Thyroid gland (tissue), 4 donors: ENCODE data around the gene LRRC7. TPM values are rescaled to one million over a fixed set of nuclear protein-coding genes. Genes with fewer than 3 reads are reported as not detected.
"Not testable (repeated sequence)": the region's sequence is repeated elsewhere in the genome, so short reads cannot be mapped to it uniquely, and the experiment has no call there.

ENCODE experiments used
- DNase-seq, 2 donors: peaks; one replicate each; pipeline ENCODE4 v3.0.0-alpha.2; 2019
- H3K27ac ChIP-seq, 3 donors: fragments of 200-600 bp; sonication (generic); 1 replicate in 2 of 3; 2 replicates in 1 of 3; pipeline ENCODE4 v1.5.1; 2016 to 2019; ENCODE audit warnings: mild to moderate bottlenecking in 1 of 3, moderate library complexity in 1 of 3
- H3K27me3 ChIP-seq: fragments of 200-600 bp; sonication (generic); one replicate; pipeline ENCODE4 v1.5.1; 2019
- H3K36me3 ChIP-seq, 2 donors: fragments of 200-600 bp; sonication (generic); one replicate each; pipeline ENCODE4 v1.5.1; 2016 to 2019
- H3K4me1 ChIP-seq, 2 donors: fragments of 200-600 bp; sonication (generic); one replicate each; pipeline ENCODE4 v1.5.1; 2017 to 2019
- H3K4me3 ChIP-seq, 3 donors: fragments of 200-600 bp; sonication (generic); replicated peaks in 1 of 3; 1 replicate in 2 of 3; 2 replicates in 1 of 3; pipeline ENCODE4 v1.5.1; 2016; ENCODE audit warnings: mild to moderate bottlenecking in 1 of 3
- H3K9me3 ChIP-seq: fragments of 200-600 bp; sonication (generic); one replicate; pipeline ENCODE4 v1.5.1; 2017
- POLR2A ChIP-seq, 2 donors: fragments of 450-650 bp; IDR thresholded peaks; one replicate each; pipeline ENCODE4 v1.6.1; 2017; ENCODE audit warnings: antibody characterized with exemption in 2 of 2, mild to moderate bottlenecking in 2 of 2, moderate library complexity in 1 of 2
- WGBS, 2 donors: methylation state at CpG; one replicate each; pipeline ENCODE4 v1.1.5; 2017; 5-methylcytosine and 5-hydroxymethylcytosine counted together
- intact Hi-C: fragments of 100-400 bp; cut with DNase I; formaldehyde crosslinking; loops from one replicate; pipeline ENCODE4 v1.15.1; 2023
- total RNA-seq, 4 donors: library from RNA; depleted of rRNA; stranded (reverse); fragments of >200 nt; gene quantifications; one replicate each; pipeline ENCODE4 v1.2.3, GENCODE V29; 2016
- TF ChIP-seq, protein P1 (sequence below), 6 experiments: fragments of 200-600 bp in 3 of 6; fragments of 450-650 bp in 3 of 6; sonication (generic) in 3 of 6; IDR thresholded peaks; one replicate each; pipeline ENCODE4 v1.5.1; 2016 to 2019; ENCODE audit warnings: antibody characterized with exemption in 6 of 6, mild to moderate bottlenecking in 2 of 6, inconsistent platforms in 1 of 6, moderate library complexity in 1 of 6

LRRC7 gene
- total RNA-seq, 4 donors from 2014 or later, result 7.9 to 31.7 (median 18.7) TPM

DNA sequence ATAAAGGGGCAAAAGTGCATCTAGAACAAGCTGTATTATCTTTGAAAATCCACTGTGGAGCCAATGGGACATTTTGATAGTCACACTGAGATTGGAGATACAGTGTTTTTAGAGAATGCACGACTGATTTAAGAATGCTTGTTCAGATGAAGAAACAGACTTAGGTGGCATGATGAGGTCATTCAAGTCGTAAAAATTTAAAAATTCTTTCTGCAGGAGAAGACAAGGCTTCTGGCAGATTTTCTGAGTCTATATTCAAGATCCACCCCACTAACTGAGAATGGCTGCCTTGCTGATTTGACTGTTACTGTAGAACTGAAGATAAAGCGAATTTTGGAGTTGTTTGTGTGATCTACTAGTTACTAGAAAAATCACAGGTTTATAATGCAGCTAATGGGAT is 310.6 kb downstream of the LRRC7 start:
- TF ChIP-seq, protein P1, sequence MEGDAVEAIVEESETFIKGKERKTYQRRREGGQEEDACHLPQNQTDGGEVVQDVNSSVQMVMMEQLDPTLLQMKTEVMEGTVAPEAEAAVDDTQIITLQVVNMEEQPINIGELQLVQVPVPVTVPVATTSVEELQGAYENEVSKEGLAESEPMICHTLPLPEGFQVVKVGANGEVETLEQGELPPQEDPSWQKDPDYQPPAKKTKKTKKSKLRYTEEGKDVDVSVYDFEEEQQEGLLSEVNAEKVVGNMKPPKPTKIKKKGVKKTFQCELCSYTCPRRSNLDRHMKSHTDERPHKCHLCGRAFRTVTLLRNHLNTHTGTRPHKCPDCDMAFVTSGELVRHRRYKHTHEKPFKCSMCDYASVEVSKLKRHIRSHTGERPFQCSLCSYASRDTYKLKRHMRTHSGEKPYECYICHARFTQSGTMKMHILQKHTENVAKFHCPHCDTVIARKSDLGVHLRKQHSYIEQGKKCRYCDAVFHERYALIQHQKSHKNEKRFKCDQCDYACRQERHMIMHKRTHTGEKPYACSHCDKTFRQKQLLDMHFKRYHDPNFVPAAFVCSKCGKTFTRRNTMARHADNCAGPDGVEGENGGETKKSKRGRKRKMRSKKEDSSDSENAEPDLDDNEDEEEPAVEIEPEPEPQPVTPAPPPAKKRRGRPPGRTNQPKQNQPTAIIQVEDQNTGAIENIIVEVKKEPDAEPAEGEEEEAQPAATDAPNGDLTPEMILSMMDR (IDR thresholded peaks at IDR 0.05), result no peak
- TF ChIP-seq POLR2A (IDR thresholded peaks at IDR 0.05), result no peak
- DNase-seq, result no peak
- H3K27me3 ChIP-seq, result no peaks in the 10 kb centered on the region
- H3K27ac ChIP-seq, result no peak overlapping the region
- no peaks in the 10 kb centered on the region for H3K4me1 ChIP-seq
- H3K4me3 ChIP-seq, result no peak overlapping the region
- WGBS, 2 donors, result 73 to 79% methylated on average over 3 of the region's 3 CpGs
- H3K9me3 ChIP-seq, result no peaks in the 10 kb centered on the region
- H3K36me3 ChIP-seq, result no peaks in the 10 kb centered on the region
- intact Hi-C loops, result no loop called here

DNA sequence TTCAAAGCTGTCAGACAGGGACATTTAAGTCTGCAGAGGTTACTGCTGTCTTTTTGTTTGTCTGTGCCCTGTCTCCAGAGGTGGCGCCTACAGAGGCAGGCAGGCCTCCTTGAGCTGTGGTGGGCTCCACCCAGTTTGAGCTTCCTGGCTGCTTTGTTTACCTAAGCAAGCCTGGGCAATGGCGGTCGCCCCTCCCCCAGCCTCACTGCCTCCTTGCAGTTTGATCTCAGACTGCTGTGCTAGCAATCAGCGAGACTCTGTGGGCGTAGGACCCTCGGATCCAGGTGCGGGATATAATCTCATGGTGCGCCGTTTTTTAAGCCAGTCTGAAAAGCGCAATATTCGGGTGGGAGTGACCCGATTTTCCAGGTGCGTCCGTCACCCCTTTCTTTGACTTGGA is 320.3 kb downstream of the LRRC7 start:
- H3K4me3 ChIP-seq, H3K4me1 ChIP-seq, DNase-seq, H3K27ac ChIP-seq, H3K27me3 ChIP-seq, H3K9me3 ChIP-seq, H3K36me3 ChIP-seq, intact Hi-C loops: not testable (repeated sequence)
- 90 to 96% methylated on average over 12 to 13 of the region's 14 CpGs for WGBS, 2 donors

- Histone ChIP-seq H3K4me1 (no peaks in the 10 kb centered on the region), H3K36me3 (no peaks in the 10 kb centered on the region), H3K27ac (no peak overlapping the region), H3K27me3 (no peaks in the 10 kb centered on the region), H3K9me3 (no peaks in the 10 kb centered on the region), H3K4me3 (no peak overlapping the region)
- DNase-seq, result no peak
- 85 to 95% methylated on average over 1 of the region's 1 CpG for WGBS, 2 donors
- TF ChIP-seq, protein P1 (IDR thresholded peaks at IDR 0.05), result no peak
- TF ChIP-seq POLR2A (IDR thresholded peaks at IDR 0.05), result no peak
- intact Hi-C loops, result no loop called here
Measured at GRCh38 chr1:69888657-69889056, 320.9 kb downstream of the LRRC7 start.

GRCh38 chr1:69898403-69898947 is 330.8 kb downstream of the LRRC7 start:
- H3K27ac ChIP-seq, result no peak overlapping the region
- no peaks in the 10 kb centered on the region for H3K36me3 ChIP-seq
- intact Hi-C loops, result no loop called here
- H3K4me1 ChIP-seq, result no peaks in the 10 kb centered on the region
- no peak overlapping the region for H3K4me3 ChIP-seq
- H3K27me3 ChIP-seq, result no peaks in the 10 kb centered on the region
- H3K9me3 ChIP-seq, result no peaks in the 10 kb centered on the region
- no peak for DNase-seq
- no peak for TF ChIP-seq POLR2A (IDR thresholded peaks at IDR 0.05)
- TF ChIP-seq, protein P1 (IDR thresholded peaks at IDR 0.05), result no peak
- WGBS, 2 donors, result 89 to 91% methylated on average over 5 of the region's 5 CpGs

DNA sequence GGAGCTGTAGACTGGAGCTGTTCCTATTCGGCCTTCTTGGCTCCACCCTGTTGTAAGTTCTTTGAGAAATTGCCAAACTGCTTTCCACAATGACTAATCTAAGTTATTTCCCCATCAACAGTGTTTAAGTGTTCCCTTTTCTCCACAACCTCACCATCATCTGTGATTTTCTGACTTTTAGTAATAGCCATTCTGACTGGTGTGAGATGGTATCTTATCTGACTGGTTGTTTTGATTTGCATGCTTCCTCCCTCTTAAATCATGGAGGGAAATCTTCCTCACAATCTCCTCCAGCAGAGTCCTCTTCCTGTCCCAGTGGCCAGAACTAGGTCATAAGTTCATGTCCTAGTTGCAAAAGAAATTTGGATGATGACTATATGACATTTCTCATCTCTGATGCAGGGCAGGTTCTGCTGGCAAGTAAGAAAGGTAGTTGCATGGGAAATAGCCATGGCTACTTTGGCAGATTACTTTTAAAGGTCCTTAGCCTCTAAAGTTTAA is 343.6 kb downstream of the LRRC7 start:
- 69 to 76% methylated on average over 1 of the region's 1 CpG for WGBS, 2 donors
- TF ChIP-seq POLR2A (IDR thresholded peaks at IDR 0.05), result no peak
- TF ChIP-seq, protein P1 (IDR thresholded peaks at IDR 0.05), result no peak
- DNase-seq, result no peak
- H3K9me3 ChIP-seq, result no peaks in the 10 kb centered on the region
- intact Hi-C loops, result no loop called here
- H3K4me1 ChIP-seq, result peaks cover 19 to 23% of the 10 kb centered on the region in 2 donors
- H3K36me3 ChIP-seq, result no peaks in the 10 kb centered on the region
- no peak overlapping the region for H3K27ac ChIP-seq
- no peak overlapping the region for H3K4me3 ChIP-seq
- H3K27me3 ChIP-seq, result no peaks in the 10 kb centered on the region
